Mesothelial cell of epicardium (in vitro differentiated cells): ENCODE results near the gene PNPLA5. TPM values are rescaled to one million over a fixed set of nuclear protein-coding genes. Genes with fewer than 3 reads are reported as not detected.

ENCODE experiments used
- DNase-seq, 2 experiments: peaks; one replicate each; pipeline ENCODE4 v3.0.0; 2021; ENCODE audit warnings: low spot score in 2 of 2; ENCODE audit not compliant: unreplicated experiment in 2 of 2
- H3K27ac Mint-ChIP-seq: 2 replicates; pipeline ENCODE4 v1.8.0; 2021; ENCODE audit warnings: mixed read lengths
- H3K27me3 Mint-ChIP-seq: 2 replicates; pipeline ENCODE4 v1.8.0; 2021; ENCODE audit warnings: low read depth, mixed read lengths
- H3K36me3 Mint-ChIP-seq: 2 replicates; pipeline ENCODE4 v1.8.0; 2021; ENCODE audit warnings: mixed read lengths
- H3K4me1 Mint-ChIP-seq: 2 replicates; pipeline ENCODE4 v1.8.0; 2021; ENCODE audit warnings: mixed read lengths
- H3K4me3 Mint-ChIP-seq: 2 replicates; pipeline ENCODE4 v1.8.0; 2021; ENCODE audit warnings: mild to moderate bottlenecking, moderate library complexity, mixed read lengths
- H3K9me3 Mint-ChIP-seq: 2 replicates; pipeline ENCODE4 v1.8.0; 2021; ENCODE audit warnings: mixed read lengths
- total RNA-seq: library from RNA; stranded (reverse); gene quantifications from 3 replicates; pipeline ENCODE4 v1.2.1, GENCODE V29; 2021
- TF ChIP-seq, protein P1 (sequence below): fragments of 200-600 bp; sonication (generic); IDR thresholded peaks from one replicate; pipeline ENCODE4 v1.5.0; 2021; ENCODE audit warnings: antibody characterized with exemption; ENCODE audit not compliant: unreplicated experiment

Gene PNPLA5
- total RNA-seq, 1 donor from 2014 or later: not detected

DNA sequence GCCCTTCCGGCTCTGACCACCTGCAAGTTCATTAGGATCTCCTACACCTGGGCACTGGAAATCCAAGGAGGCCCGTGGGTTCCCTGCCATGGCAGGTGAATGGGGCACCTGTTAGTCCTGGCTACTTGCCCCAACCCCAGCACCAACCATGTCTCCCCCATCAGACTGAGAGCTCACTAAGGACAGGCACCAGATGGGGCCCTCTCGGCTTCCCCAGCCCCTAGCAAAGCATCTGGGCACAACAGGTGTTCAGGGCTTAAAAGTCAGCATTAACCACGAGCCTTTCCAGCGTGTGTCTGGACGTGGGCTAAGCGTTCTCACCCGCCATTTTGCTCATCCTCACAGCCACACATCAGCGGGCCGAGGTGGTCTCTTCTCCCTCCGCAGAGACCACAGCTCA lies 31.7 kb downstream of the PNPLA5 start:
- DNase-seq: no peak
- H3K9me3 Mint-ChIP-seq: peaks cover 14% of the 10 kb centered on the region
- TF ChIP-seq, protein P1, sequence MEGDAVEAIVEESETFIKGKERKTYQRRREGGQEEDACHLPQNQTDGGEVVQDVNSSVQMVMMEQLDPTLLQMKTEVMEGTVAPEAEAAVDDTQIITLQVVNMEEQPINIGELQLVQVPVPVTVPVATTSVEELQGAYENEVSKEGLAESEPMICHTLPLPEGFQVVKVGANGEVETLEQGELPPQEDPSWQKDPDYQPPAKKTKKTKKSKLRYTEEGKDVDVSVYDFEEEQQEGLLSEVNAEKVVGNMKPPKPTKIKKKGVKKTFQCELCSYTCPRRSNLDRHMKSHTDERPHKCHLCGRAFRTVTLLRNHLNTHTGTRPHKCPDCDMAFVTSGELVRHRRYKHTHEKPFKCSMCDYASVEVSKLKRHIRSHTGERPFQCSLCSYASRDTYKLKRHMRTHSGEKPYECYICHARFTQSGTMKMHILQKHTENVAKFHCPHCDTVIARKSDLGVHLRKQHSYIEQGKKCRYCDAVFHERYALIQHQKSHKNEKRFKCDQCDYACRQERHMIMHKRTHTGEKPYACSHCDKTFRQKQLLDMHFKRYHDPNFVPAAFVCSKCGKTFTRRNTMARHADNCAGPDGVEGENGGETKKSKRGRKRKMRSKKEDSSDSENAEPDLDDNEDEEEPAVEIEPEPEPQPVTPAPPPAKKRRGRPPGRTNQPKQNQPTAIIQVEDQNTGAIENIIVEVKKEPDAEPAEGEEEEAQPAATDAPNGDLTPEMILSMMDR: no peak
- H3K27me3 Mint-ChIP-seq: peaks cover 68% of the 10 kb centered on the region
- H3K4me1 Mint-ChIP-seq: peaks cover 2% of the 10 kb centered on the region
- H3K36me3 Mint-ChIP-seq: no peaks in the 10 kb centered on the region
- H3K27ac Mint-ChIP-seq: no peak overlapping the region
- no peak overlapping the region for H3K4me3 Mint-ChIP-seq

DNA sequence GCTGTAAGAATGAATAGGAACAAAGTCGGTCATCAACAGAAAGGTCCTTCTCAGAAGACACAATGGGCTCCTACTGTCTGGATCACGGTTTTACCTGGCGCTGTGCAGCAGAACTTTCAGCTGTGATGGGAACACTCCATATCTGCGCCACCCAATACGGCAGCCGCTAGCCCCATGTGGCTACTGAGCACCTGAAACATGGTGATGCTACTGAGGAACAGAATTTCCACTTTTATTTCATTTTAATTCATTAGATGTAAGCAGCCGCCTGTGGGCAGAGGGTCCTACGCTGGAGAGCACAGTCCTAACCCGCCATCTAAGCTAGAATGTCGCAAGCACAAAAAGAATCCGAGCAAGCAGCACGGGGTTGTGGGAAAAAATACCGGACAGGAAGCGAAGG lies 32.2 kb downstream of the PNPLA5 start:
- Mint-ChIP-seq H3K36me3 (no peaks in the 10 kb centered on the region), H3K4me1 (peaks cover 2% of the 10 kb centered on the region), H3K9me3 (peaks cover 14% of the 10 kb centered on the region), H3K4me3 (no peak overlapping the region), H3K27ac (no peak overlapping the region), H3K27me3 (peaks cover 63% of the 10 kb centered on the region)
- no peak for DNase-seq
- TF ChIP-seq, protein P1: no peak

DNA sequence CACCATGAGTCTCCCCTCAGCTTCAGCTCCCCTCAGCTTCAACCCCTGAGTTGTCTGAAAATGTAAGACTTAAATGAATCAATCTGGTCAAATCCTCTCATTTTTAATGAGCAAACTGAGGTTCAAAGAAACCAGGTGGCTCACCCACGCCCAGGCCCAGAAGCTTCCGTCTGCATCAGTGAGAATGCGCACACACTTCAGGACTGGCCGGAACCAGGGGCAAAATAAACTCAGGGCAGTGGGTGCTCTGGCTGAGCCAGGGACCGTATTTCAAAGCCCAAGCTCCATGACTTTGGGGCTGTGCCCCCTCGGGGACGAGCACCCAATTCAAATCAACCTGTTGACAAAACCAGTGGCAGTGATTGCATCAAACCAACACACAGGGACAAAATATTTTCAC lies 32.6 kb downstream of the PNPLA5 start:
- DNase-seq: no peak
- Mint-ChIP-seq H3K4me3 (no peak overlapping the region), H3K4me1 (peaks cover 2% of the 10 kb centered on the region), H3K27ac (no peak overlapping the region), H3K9me3 (peaks cover 14% of the 10 kb centered on the region), H3K36me3 (no peaks in the 10 kb centered on the region), H3K27me3 (peaks cover 58% of the 10 kb centered on the region)
- TF ChIP-seq, protein P1: no peak

DNA sequence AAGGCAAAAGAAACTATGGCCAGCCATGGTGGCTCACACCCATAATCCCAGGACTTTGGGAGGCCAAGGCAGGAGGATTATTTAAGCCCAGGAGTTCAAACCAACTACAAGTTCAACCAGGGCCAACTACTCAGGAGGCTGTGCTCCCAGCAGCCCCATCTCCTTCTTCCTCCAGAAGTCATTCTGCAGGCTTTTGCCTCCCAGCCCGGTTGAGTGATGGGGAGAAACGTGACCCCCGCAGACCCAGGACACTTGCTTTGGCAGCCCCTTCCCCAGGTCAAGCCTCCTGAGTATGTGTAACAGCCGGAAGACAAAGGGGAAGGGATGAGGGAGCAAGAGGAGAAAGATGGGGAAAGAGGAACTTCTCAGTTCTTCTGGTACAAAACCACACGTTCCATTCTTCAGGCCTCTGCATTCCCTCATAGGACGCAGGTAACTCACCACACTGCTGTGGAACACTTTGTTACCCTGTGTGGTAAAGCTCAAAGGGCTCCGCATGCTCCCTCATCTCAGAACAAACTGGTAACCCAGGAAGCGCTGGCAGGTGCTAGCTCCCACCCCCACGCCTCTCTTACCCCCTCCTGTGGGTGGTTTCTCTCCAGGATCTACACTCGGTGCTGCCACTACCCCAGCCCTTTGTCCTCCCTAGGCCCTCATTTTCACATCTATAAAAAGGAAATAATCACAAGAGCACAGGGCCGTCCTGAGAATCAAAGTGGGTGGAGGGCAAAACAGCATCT lies 33.5 kb downstream of the PNPLA5 start:
- no peak overlapping the region for H3K27ac Mint-ChIP-seq
- H3K36me3 Mint-ChIP-seq: no peaks in the 10 kb centered on the region

DNA sequence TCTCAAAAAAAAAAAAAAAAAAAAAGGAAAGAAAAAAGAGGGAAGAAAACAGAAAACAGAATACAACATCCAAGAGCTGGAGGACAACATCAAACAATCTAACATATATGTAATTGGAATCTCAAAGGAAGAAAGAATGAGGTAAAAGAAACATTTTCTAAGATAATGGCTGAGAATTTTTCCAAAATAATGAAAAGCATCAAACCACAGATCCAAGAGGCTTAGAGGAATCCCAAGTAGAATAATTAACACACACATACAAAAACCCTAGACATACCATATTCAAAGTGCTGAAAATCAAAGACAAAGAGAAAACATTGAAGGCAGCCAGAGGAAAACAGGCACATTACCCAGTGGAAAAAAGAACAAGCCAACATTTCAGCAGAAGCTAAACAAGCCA lies 34.4 kb downstream of the PNPLA5 start:
- H3K9me3 Mint-ChIP-seq: peaks cover 14% of the 10 kb centered on the region
- TF ChIP-seq, protein P1: no peak
- no peak for DNase-seq
- H3K27me3 Mint-ChIP-seq: peaks cover 44% of the 10 kb centered on the region
- no peaks in the 10 kb centered on the region for H3K4me1 Mint-ChIP-seq
- H3K36me3 Mint-ChIP-seq: no peaks in the 10 kb centered on the region
- H3K4me3 Mint-ChIP-seq: no peak overlapping the region
- no peak overlapping the region for H3K27ac Mint-ChIP-seq

More for the DNA sequence above, 33.5 kb downstream of the PNPLA5 start:
- Mint-ChIP-seq H3K9me3 (peaks cover 14% of the 10 kb centered on the region), H3K4me3 (no peak overlapping the region), H3K4me1 (peaks cover 2% of the 10 kb centered on the region), H3K27me3 (peaks cover 50% of the 10 kb centered on the region)
- TF ChIP-seq, protein P1: no peak
- no peak for DNase-seq
